Uterus (tissue), 4 donors: ENCODE measurements around the gene KCNQ5. TPM values are rescaled to one million over a fixed set of nuclear protein-coding genes. Genes with fewer than 3 reads are reported as not detected.

Experiments
- DNase-seq, 2 donors: peaks; one replicate each; pipeline ENCODE4 v3.0.0-alpha.2; 2019 to 2020
- H3K27ac ChIP-seq, 2 donors: fragments of 200-600 bp; sonication (generic); 1 replicate in 1 of 2; 2 replicates in 1 of 2; pipeline ENCODE4 v1.5.1; 2016 to 2018
- H3K27me3 ChIP-seq, 2 donors: fragments of 200-600 bp; sonication (generic); one replicate each; pipeline ENCODE4 v1.5.1; 2018 to 2019; ENCODE audit warnings: control low read depth in 1 of 2
- H3K36me3 ChIP-seq, 2 donors: fragments of 200-600 bp; sonication (generic); one replicate each; pipeline ENCODE4 v1.5.1; 2019; ENCODE audit warnings: control low read depth in 1 of 2
- H3K4me1 ChIP-seq, 2 donors: fragments of 200-600 bp; sonication (generic); one replicate each; pipeline ENCODE4 v1.5.1; 2018 to 2019; ENCODE audit warnings: control low read depth in 1 of 2
- H3K4me3 ChIP-seq, 2 donors: fragments of 200-600 bp; sonication (generic); 1 replicate in 1 of 2; 2 replicates in 1 of 2; pipeline ENCODE4 v1.5.1; 2018 to 2019; ENCODE audit warnings: mild to moderate bottlenecking in 1 of 2
- H3K9me3 ChIP-seq, 2 donors: fragments of 200-600 bp; sonication (generic); one replicate each; pipeline ENCODE4 v1.5.1; 2019; ENCODE audit warnings: control low read depth in 1 of 2
- CTCF ChIP-seq, 4 experiments: fragments of 200-600 bp in 2 of 4; fragments of 450-650 bp in 2 of 4; sonication (generic) in 2 of 4; IDR thresholded peaks; one replicate each; pipeline ENCODE4 v1.5.1; 2016 to 2019; ENCODE audit warnings: antibody characterized with exemption in 4 of 4, mild to moderate bottlenecking in 2 of 4, moderate library complexity in 1 of 4
- POLR2A ChIP-seq, 2 donors: fragments of 450-650 bp; IDR thresholded peaks; one replicate each; pipeline ENCODE4 v1.6.1; 2016; ENCODE audit warnings: antibody characterized with exemption in 2 of 2, mild to moderate bottlenecking in 1 of 2, moderate library complexity in 1 of 2
- intact Hi-C: fragments of 100-400 bp; cut with DNase I; formaldehyde crosslinking; loops from one replicate; pipeline ENCODE4 v1.15.1; 2023; ENCODE audit warnings: low total_unique reads
- total RNA-seq, 4 donors: library from RNA; depleted of rRNA in 3 of 4; stranded (reverse); fragments of >200 nt in 3 of 4; gene quantifications; one replicate each; pipeline versions ENCODE4 v1.1.0 to v1.2.4, GENCODE V29; 2014 to 2023
- donor health status: DM: yes; HTN: yes; CAD: no.

Gene KCNQ5
- total RNA-seq, 4 donors from 2014 or later, result 0.34 to 2.4 TPM; not detected in 2

DNA sequence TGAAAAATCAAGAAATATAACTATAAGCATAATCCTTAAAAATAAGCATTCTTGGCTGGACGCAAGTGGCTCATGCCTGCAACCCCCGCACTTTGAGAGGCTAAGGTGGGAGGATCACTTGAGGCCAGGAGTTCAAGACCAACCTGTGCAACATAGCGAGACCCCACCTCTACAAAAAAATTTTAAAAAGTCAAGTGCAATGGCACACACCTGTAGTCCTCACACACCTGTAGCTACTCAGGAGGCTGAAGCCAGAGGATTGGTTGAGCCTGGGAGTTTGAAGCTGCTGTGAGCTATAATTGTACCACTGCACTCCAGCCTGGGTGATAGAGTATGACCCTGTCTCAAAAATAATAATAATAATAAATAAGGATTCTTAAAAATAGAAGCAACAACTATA lies 494.5 kb downstream of the KCNQ5 start:
- intact Hi-C loops, result no loop called here
- Histone ChIP-seq H3K36me3 (no peaks in the 10 kb centered on the region), H3K9me3 (no peaks in the 10 kb centered on the region), H3K4me3 (no peak overlapping the region), H3K27ac (no peak overlapping the region), H3K4me1 (no peaks in the 10 kb centered on the region), H3K27me3 (no peaks in the 10 kb centered on the region)
- no peak for DNase-seq
- TF ChIP-seq CTCF (IDR thresholded peaks at IDR 0.05) (no peak), POLR2A (IDR thresholded peaks at IDR 0.05) (no peak)

DNA sequence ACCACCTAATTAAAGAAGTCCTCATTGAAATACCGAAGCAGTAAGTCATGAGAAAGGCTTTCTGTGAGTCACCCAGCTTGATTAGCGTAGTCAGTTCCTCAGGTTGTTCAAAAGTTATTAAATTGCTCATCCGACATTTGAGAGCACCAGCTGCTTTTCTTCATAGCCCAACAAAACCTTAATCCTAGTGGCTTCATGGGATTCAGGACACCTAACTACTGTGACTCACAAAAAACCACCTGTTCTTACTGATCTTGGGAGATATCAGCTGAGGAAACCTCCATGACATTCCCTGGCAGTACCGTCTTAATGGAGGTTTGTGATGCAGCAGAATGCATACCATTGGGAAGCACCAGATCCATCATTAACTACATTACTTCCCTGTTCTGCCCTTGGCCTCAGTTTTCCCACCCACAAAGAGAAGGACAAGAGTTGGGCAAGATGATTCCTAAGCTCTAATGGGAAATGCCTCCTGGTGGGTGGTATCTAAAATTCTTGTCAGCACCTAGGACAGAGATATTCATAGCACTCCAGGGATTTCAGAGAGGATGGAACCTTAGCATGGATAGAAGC lies 499.6 kb downstream of the KCNQ5 start:
- Histone ChIP-seq H3K4me1 (no peaks in the 10 kb centered on the region), H3K4me3 (no peak overlapping the region), H3K9me3 (no peaks in the 10 kb centered on the region), H3K27me3 (no peaks in the 10 kb centered on the region), H3K36me3 (no peaks in the 10 kb centered on the region), H3K27ac (no peak overlapping the region)
- TF ChIP-seq POLR2A (IDR thresholded peaks at IDR 0.05), result no peak
- no peak for TF ChIP-seq CTCF (IDR thresholded peaks at IDR 0.05)
- intact Hi-C loops, result no loop called here
- DNase-seq, result no peak

GRCh38 chr6:73123632-73124329 lies 501.9 kb downstream of the KCNQ5 start:
- no peak overlapping the region for H3K4me3 ChIP-seq
- intact Hi-C loops, result no loop called here
- H3K27me3 ChIP-seq, result no peaks in the 10 kb centered on the region
- no peaks in the 10 kb centered on the region for H3K36me3 ChIP-seq
- no peak overlapping the region for H3K27ac ChIP-seq
- H3K9me3 ChIP-seq, result no peaks in the 10 kb centered on the region
- H3K4me1 ChIP-seq, result no peaks in the 10 kb centered on the region
- DNase-seq, result no peak
- TF ChIP-seq CTCF (IDR thresholded peaks at IDR 0.05), result no peak
- TF ChIP-seq POLR2A (IDR thresholded peaks at IDR 0.05), result no peak

DNA sequence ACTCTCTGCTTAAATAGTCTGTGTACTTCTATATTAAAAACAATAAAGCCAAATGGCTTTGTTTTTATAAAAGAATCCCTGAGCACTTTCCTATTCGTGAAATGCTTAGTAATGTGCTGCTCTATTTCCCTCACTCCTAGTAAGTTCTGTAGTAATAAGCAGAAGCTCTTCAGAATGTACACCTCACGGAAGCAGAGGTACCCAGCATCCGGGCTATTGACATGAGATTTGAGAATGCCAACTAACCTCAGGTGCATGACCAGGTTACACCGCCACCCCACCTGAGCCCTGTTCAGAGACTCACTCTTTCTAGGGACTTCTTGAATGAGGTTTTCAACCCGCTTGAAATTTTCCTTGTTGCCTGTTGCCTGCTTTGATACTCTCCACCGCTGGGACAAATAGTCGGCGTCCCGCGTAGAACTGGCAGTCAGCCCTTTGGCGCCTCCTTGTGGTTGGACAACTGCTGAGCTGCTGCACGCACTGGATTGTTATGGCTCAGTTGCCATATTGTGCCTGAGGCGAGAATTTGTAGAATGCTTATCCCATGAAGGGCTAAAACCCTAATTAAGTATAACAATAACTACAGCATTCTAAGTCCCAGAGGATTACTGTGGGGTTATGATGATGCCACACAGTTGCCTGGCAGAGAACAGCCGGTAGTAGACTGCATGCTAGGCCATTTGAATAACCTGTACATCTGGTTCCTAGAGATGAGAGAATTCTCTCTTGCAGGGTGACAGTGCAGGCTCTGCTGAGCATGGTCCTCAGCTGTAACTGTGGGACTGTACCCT lies 508.0 kb downstream of the KCNQ5 start:
- TF ChIP-seq CTCF (IDR thresholded peaks at IDR 0.05), result peak; percentile 39 to 77 (median 62)
- TF ChIP-seq POLR2A (IDR thresholded peaks at IDR 0.05), result no peak
- H3K27me3 ChIP-seq, result no peaks in the 10 kb centered on the region
- H3K4me1 ChIP-seq, result no peaks in the 10 kb centered on the region
- no peak overlapping the region for H3K4me3 ChIP-seq
- peak; percentile 30 to 54 for DNase-seq
- H3K9me3 ChIP-seq, result no peaks in the 10 kb centered on the region
- intact Hi-C loops, result no loop called here
- no peaks in the 10 kb centered on the region for H3K36me3 ChIP-seq
- no peak overlapping the region for H3K27ac ChIP-seq

DNA sequence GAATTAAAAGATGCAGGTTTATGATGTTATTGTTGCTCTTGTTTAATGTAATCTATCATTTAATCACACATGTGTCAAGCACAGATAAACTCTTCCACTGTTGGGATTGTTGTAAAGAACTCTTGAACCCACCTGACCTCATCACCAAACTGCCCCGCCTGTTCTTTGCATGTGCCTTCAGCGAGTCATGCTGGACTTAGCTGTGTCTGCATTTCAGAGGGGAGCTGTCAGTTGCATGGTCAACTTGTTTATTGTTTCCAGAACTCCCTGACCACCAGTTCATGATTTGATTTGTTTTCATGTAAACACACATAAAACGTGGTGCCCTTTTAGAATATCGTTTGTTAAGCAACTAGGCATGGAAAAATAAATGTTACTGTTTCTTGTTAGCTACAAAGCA lies 509.8 kb downstream of the KCNQ5 start:
- no peak for TF ChIP-seq POLR2A (IDR thresholded peaks at IDR 0.05)
- H3K27me3 ChIP-seq, result no peaks in the 10 kb centered on the region
- DNase-seq, result no peak
- intact Hi-C loops, result no loop called here
- no peaks in the 10 kb centered on the region for H3K4me1 ChIP-seq
- no peaks in the 10 kb centered on the region for H3K36me3 ChIP-seq
- H3K27ac ChIP-seq, result no peak overlapping the region
- no peak overlapping the region for H3K4me3 ChIP-seq
- H3K9me3 ChIP-seq, result no peaks in the 10 kb centered on the region
